SK-N-SH (cell line): ENCODE measurements around the gene ZPR1. TPM values are rescaled to one million over a fixed set of nuclear protein-coding genes. Genes with fewer than 3 reads are reported as not detected.

Source experiments
- CTCF ChIA-PET: fragments of 300-600, 350-600 bp; formaldehyde crosslinking; extraction: SDS; loops from one replicate; lab custom pipeline; 2021; lab: Yijun Ruan, JAX
- POLR2A ChIA-PET: fragments of 350-600 bp; sonication (Branson Sonifier 250); formaldehyde crosslinking; extraction: SDS; loops from one replicate; lab custom pipeline; 2020; ENCODE audit warnings: antibody characterized with exemption, inconsistent platforms; lab: Yijun Ruan, JAX
- DNase-seq: peaks from one replicate; pipeline ENCODE4 v3.0.0; 2012
- H2AFZ ChIP-seq: fragments of 200-600 bp; sonication (generic); 2 replicates; pipeline ENCODE4 v1.8.1; 2016; ENCODE audit warnings: antibody characterized with exemption, mild to moderate bottlenecking, low read depth
- H3F3A ChIP-seq: fragments of 200-600 bp; sonication (generic); replicated peaks from 2 replicates; pipeline ENCODE3; 2016; ENCODE audit warnings: antibody characterized with exemption, mild to moderate bottlenecking; ENCODE audit not compliant: insufficient read depth
- H3K27ac ChIP-seq, 2 experiments: fragments of 200-500 bp in 1 of 2; fragments of 200-600 bp in 1 of 2; sonication (Bioruptor generic) in 1 of 2; sonication (generic), shearing (Covaris generic) in 1 of 2; 2 replicates each; pipeline versions ENCODE4 v1.5.1 to v1.6.1; 2014 to 2016; ENCODE audit warnings: low read depth in 2 of 2, inconsistent platforms in 1 of 2, low read length in 1 of 2, mild to moderate bottlenecking in 1 of 2, mixed read lengths in 1 of 2
- H3K27me3 ChIP-seq: fragments of 200-600 bp; sonication (generic), shearing (Covaris generic); 2 replicates; pipeline ENCODE4 v1.6.1; 2016; ENCODE audit warnings: mixed run types; ENCODE audit not compliant: insufficient read depth
- H3K36me3 ChIP-seq, 2 experiments: fragments of 200-500 bp in 1 of 2; fragments of 200-600 bp in 1 of 2; sonication (Bioruptor generic) in 1 of 2; sonication (generic) in 1 of 2; replicated peaks in 1 of 2; 2 replicates each; pipeline versions ENCODE3 to v1.5.1; 2014 to 2016; ENCODE audit warnings: low read length in 1 of 2, mild to moderate bottlenecking in 1 of 2; ENCODE audit not compliant: insufficient read depth in 2 of 2, control insufficient read depth in 1 of 2
- H3K4me1 ChIP-seq, 2 experiments: fragments of 200-500 bp in 1 of 2; fragments of 200-600 bp in 1 of 2; sonication (Bioruptor generic) in 1 of 2; sonication (generic), shearing (Covaris generic) in 1 of 2; 2 replicates each; pipeline versions ENCODE4 v1.5.1 to v1.6.1; 2014 to 2016; ENCODE audit warnings: low read depth in 1 of 2, low read length in 1 of 2, mixed run types in 1 of 2; ENCODE audit not compliant: insufficient read depth in 2 of 2, control insufficient read depth in 1 of 2
- H3K4me2 ChIP-seq: fragments of 200-600 bp; sonication (generic), shearing (Covaris generic); 2 replicates; pipeline ENCODE4 v1.6.1; 2017; ENCODE audit warnings: mixed run types
- H3K4me3 ChIP-seq, 2 experiments: fragments of 200-500 bp in 1 of 2; fragments of 200-600 bp in 1 of 2; sonication (Bioruptor generic) in 1 of 2; sonication (generic), shearing (Covaris generic) in 1 of 2; 2 replicates each; pipeline versions ENCODE4 v1.5.1 to v1.8.1; 2014 to 2016; ENCODE audit warnings: low read depth in 2 of 2, inconsistent platforms in 1 of 2, low read length in 1 of 2, mild to moderate bottlenecking in 1 of 2, mixed read lengths in 1 of 2, moderate library complexity in 1 of 2
- H3K79me2 ChIP-seq: fragments of 200-600 bp; sonication (generic); 2 replicates; pipeline ENCODE4 v1.8.1; 2017; ENCODE audit warnings: mild to moderate bottlenecking; ENCODE audit not compliant: insufficient read depth
- H3K9ac ChIP-seq: fragments of 200-600 bp; sonication (generic); 2 replicates; pipeline ENCODE4 v1.6.1; 2017; ENCODE audit warnings: mixed run types
- H3K9me2 ChIP-seq: fragments of 200-600 bp; sonication (generic); 2 replicates; pipeline ENCODE4 v1.6.1; 2017; ENCODE audit warnings: mixed run types
- H3K9me3 ChIP-seq: fragments of 200-600 bp; sonication (generic); 2 replicates; pipeline ENCODE4 v1.6.1; 2017; ENCODE audit warnings: mixed run types, mild to moderate bottlenecking, moderate library complexity
- H4K20me1 ChIP-seq: fragments of 200-600 bp; sonication (generic); 2 replicates; pipeline ENCODE4 v1.6.1; 2017; ENCODE audit warnings: mild to moderate bottlenecking, mixed run types; ENCODE audit not compliant: insufficient read depth
- CHD2 ChIP-seq: fragments of 150-350 bp; IDR thresholded peaks from 2 replicates; pipeline ENCODE4 v1.6.1; 2018; ENCODE audit warnings: low read length; ENCODE audit not compliant: partially characterized antibody
- CTCF ChIP-seq: fragments of 200-600 bp; sonication (generic); IDR thresholded peaks from 2 replicates; pipeline ENCODE4 v1.6.1; 2017; ENCODE audit warnings: antibody characterized with exemption, mild to moderate bottlenecking, moderate library complexity
- ELF1 ChIP-seq: IDR thresholded peaks from 2 replicates; pipeline ENCODE4 v1.4.0; 2012
- EZH2phosphoT487 ChIP-seq: fragments of 200-600 bp; sonication (generic); IDR thresholded peaks from 2 replicates; pipeline ENCODE4 v1.6.1; 2017; ENCODE audit warnings: low read depth, mixed run types, mild to moderate bottlenecking, antibody characterized with exemption, moderate library complexity, borderline replicate concordance
- FOXM1 ChIP-seq: IDR thresholded peaks from 2 replicates; pipeline ENCODE4 v1.4.0; 2012; ENCODE audit warnings: low read depth, mild to moderate bottlenecking
- GABPA ChIP-seq: IDR thresholded peaks from 2 replicates; pipeline ENCODE4 v1.4.0; 2012; ENCODE audit warnings: low read depth, mild to moderate bottlenecking
- GATA2 ChIP-seq: sonication (generic); formaldehyde crosslinking; IDR thresholded peaks from 2 replicates; pipeline ENCODE4 v1.5.0; 2020; ENCODE audit warnings: mild to moderate bottlenecking, missing genetic modification reagents
- IRF3 ChIP-seq: fragments of 150-350 bp; IDR thresholded peaks from 2 replicates; pipeline ENCODE4 v1.6.1; 2016; ENCODE audit warnings: mild to moderate bottlenecking, low read depth, low read length
- JUND ChIP-seq: IDR thresholded peaks from 2 replicates; pipeline ENCODE4 v1.4.0; 2012
- NRF1 ChIP-seq: IDR thresholded peaks from 2 replicates; pipeline ENCODE4 v1.6.1; 2012; ENCODE audit warnings: low read depth, mild to moderate bottlenecking, low read length
- PBX3 ChIP-seq: IDR thresholded peaks from 2 replicates; pipeline ENCODE4; 2012
- POLR2AphosphoS5 ChIP-seq: IDR thresholded peaks from 2 replicates; pipeline ENCODE4 v1.6.1; 2012; ENCODE audit warnings: low read depth, low read length
- RXRA ChIP-seq: IDR thresholded peaks from 2 replicates; pipeline ENCODE4 v1.4.0; 2012; ENCODE audit warnings: low read depth, mild to moderate bottlenecking, borderline replicate concordance
- SIN3A ChIP-seq: IDR thresholded peaks from 2 replicates; pipeline ENCODE4 v1.6.1; 2012; ENCODE audit warnings: low read depth, mild to moderate bottlenecking, low read length, moderate library complexity, borderline replicate concordance
- TAF1 ChIP-seq: IDR thresholded peaks from 2 replicates; pipeline ENCODE4 v1.6.1; 2012; ENCODE audit warnings: low read depth, mild to moderate bottlenecking, low read length, moderate library complexity, borderline replicate concordance
- TCF12 ChIP-seq: IDR thresholded peaks from 2 replicates; pipeline ENCODE4 v1.4.0; 2012
- TEAD4 ChIP-seq: IDR thresholded peaks from 2 replicates; pipeline ENCODE4 v1.4.0; 2012; ENCODE audit warnings: mild to moderate bottlenecking, borderline replicate concordance; ENCODE audit not compliant: insufficient read depth
- USF2 ChIP-seq: fragments of 150-350 bp; IDR thresholded peaks from 2 replicates; pipeline ENCODE4 v1.6.1; 2017; ENCODE audit warnings: antibody characterized with exemption, low read length, low read depth, borderline replicate concordance
- WGBS: methylation state at CpG from one replicate; pipeline ENCODE4 v1.1.6; 2017; ENCODE audit warnings: low lambda C conversion rate; 5-methylcytosine and 5-hydroxymethylcytosine counted together
- polyA plus RNA-seq, 3 experiments: library from polyadenylated mRNA; depleted of rRNA; stranded (reverse); fragments of >200 nt; gene quantifications; 2 replicates each; pipeline ENCODE4 v1.2.3, GENCODE V29; 2012
- TF ChIP-seq, protein P1 (sequence below): IDR thresholded peaks from 2 replicates; pipeline ENCODE4 v1.4.0; 2012; ENCODE audit warnings: low read depth
- TF ChIP-seq, protein P2 (sequence below): IDR thresholded peaks from 2 replicates; pipeline ENCODE4 v1.6.1; 2012; ENCODE audit warnings: mild to moderate bottlenecking, low read depth, low read length, moderate library complexity

ZPR1 gene
- polyA plus RNA-seq, 1 of the 3 experiments (the other 2 are of a cell fraction), result 52.4 TPM

DNA sequence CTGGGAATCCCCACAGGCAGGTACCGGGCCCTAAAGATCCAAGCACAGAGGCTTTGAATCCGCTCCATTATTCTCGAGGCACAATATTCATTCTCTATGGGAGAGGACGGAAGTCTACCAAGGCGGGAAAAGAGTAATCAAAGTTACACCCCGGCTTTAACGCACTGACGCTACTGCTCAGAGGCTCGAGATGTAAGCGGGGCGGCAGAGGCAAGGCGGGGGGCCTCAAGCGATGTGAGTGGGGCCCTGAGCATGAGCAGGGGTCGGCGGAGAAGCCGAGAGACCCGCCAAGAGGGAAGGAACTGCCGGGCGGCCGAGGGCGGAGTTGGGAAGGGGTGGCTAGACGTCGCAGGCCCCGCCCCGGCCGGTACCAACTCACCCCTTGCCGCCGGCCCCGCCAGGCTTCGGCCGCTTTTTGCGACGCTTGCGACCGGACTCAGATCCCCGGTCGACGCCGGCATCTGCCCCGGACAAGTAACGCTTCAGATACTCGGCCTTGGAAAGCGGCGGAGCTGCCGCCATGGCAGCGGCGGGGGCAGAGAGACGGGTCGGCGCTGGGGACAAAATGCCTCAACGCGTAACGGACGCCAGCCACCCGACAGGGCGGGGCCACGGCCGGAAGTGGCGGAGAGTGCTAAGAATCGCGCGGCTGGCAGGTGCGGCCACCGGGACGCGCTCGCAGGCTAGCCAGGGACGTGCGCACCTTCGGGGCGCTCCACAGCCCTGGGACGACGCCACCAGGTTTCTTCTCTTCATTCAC lies 15.2 kb downstream of the ZPR1 start, which contains the start of gene BUD13:
Gene BUD13, minus strand, starts transcription at position 545 of the 760 bp plus-strand sequence. Its CDS starts 23 bp downstream, at position 522.
- Histone ChIP-seq H3K9me2 (no peaks in the 10 kb centered on the region), H3K79me2 (peaks cover 39% of the 10 kb centered on the region), H3K4me2 (peak within 1 kb of the TSS; percentile 81), H3F3A (peaks cover 21% of the 10 kb centered on the region), H3K27me3 (no peaks in the 10 kb centered on the region), H3K4me1 (peaks cover 8% of the 10 kb centered on the region in 2 experiments; a peak in 3 of 4 replicates), H3K36me3 (peaks cover 11 to 23% of the 10 kb centered on the region in 2 experiments), H2AFZ (peak within 1 kb of the TSS; percentile 98), H3K27ac (peak within 1 kb of the TSS; percentile 84 to 95), H4K20me1 (no peaks in the 10 kb centered on the region), H3K4me3 (peak within 1 kb of the TSS; percentile 93 to 98), H3K9me3 (no peaks in the 10 kb centered on the region), H3K9ac (peak within 1 kb of the TSS; percentile 96)
- peak; percentile 96 for DNase-seq
- 2% methylated on average over 47 of the region's 73 CpGs for WGBS
- ChIA-PET CTCF (interaction anchor here (1.0 to 1.4 kb wide), 4 partner anchors 15 to 334 kb away, joined by 3 to 4 read pairs (median 3); partner anchors contain the start of gene ZPR1), POLR2A (interaction anchor here (1.2 kb wide), 1 partner anchor 460 kb away, joined by 3 read pairs; the partner anchor contains the start of gene RNF214)
- no peak for TF ChIP-seq CTCF
- peak; percentile 93 for TF ChIP-seq CHD2
- TF ChIP-seq EZH2phosphoT487, result no peak
- peak; percentile 80 for TF ChIP-seq ELF1
- TF ChIP-seq GATA2 (CRISPR knock-in tag), result no peak
- TF ChIP-seq, protein P1, sequence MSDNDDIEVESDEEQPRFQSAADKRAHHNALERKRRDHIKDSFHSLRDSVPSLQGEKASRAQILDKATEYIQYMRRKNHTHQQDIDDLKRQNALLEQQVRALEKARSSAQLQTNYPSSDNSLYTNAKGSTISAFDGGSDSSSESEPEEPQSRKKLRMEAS, result peak; percentile 55; the same call in 1 of the 2 replicates
- TF ChIP-seq POLR2AphosphoS5, result peak; percentile 93
- TF ChIP-seq PBX3, result peak; percentile 40; the same call in 1 of the 2 replicates
- TF ChIP-seq IRF3, result no peak
- no peak for TF ChIP-seq FOXM1
- TF ChIP-seq TCF12, result peak; percentile 30; the same call in 1 of the 2 replicates
- TF ChIP-seq USF2, result no peak
- TF ChIP-seq, protein P2, sequence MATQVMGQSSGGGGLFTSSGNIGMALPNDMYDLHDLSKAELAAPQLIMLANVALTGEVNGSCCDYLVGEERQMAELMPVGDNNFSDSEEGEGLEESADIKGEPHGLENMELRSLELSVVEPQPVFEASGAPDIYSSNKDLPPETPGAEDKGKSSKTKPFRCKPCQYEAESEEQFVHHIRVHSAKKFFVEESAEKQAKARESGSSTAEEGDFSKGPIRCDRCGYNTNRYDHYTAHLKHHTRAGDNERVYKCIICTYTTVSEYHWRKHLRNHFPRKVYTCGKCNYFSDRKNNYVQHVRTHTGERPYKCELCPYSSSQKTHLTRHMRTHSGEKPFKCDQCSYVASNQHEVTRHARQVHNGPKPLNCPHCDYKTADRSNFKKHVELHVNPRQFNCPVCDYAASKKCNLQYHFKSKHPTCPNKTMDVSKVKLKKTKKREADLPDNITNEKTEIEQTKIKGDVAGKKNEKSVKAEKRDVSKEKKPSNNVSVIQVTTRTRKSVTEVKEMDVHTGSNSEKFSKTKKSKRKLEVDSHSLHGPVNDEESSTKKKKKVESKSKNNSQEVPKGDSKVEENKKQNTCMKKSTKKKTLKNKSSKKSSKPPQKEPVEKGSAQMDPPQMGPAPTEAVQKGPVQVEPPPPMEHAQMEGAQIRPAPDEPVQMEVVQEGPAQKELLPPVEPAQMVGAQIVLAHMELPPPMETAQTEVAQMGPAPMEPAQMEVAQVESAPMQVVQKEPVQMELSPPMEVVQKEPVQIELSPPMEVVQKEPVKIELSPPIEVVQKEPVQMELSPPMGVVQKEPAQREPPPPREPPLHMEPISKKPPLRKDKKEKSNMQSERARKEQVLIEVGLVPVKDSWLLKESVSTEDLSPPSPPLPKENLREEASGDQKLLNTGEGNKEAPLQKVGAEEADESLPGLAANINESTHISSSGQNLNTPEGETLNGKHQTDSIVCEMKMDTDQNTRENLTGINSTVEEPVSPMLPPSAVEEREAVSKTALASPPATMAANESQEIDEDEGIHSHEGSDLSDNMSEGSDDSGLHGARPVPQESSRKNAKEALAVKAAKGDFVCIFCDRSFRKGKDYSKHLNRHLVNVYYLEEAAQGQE, result peak; percentile 74; the same call in 1 of the 2 replicates
- TF ChIP-seq GABPA, result peak; percentile 73
- no peak for TF ChIP-seq RXRA
- 0 out of 2 replicates have a peak, but pooled peaks have one; percentile 25 for TF ChIP-seq SIN3A
- TF ChIP-seq TAF1, result peak; percentile 86
- TF ChIP-seq TEAD4, result no peak
- no peak for TF ChIP-seq JUND
- no peak for TF ChIP-seq NRF1
